Stimulated activated CD4-positive, alpha-beta T cell treated with anti-CD3 and anti-CD28 coated beads, Interleukin-1b, Interleukin-23, amount 100 ng/mL, for 24 hours (primary cell): Measurements from ENCODE around the gene NAPG.
A peak's percentile ranks its signal among the peaks of the same experiment; 100 is the strongest.
"Not testable (repeated sequence)": the region's sequence is repeated elsewhere in the genome, so short reads cannot be mapped to it uniquely, and the experiment has no call there.

Experiments
- DNase-seq, 4 experiments: peaks; one replicate each; pipeline ENCODE4 v3.0.0-alpha.2; 2020; ENCODE audit warnings: low read depth in 4 of 4, low spot score in 1 of 4

NAPG gene

DNA sequence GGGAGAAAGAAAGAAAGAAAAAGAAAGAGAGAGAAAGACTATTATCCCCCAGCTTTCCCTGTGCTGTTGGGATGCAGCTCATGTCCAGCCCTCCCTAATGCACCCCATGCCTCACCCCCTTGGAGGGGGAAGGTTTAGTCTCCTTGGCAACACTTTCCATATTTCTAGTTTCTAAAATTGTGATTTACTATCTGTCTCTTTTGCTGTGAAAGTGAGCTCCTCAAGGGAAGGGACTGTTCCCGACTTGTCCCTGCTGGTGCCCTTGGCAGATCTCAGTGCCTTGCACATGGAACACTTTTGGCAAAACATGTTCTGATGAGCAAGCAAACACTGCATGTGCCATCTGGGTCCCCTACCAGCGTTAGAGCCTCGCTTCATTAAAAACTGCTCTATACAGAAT, 11.7 kb upstream of the NAPG start:
- no peak for DNase-seq

DNA sequence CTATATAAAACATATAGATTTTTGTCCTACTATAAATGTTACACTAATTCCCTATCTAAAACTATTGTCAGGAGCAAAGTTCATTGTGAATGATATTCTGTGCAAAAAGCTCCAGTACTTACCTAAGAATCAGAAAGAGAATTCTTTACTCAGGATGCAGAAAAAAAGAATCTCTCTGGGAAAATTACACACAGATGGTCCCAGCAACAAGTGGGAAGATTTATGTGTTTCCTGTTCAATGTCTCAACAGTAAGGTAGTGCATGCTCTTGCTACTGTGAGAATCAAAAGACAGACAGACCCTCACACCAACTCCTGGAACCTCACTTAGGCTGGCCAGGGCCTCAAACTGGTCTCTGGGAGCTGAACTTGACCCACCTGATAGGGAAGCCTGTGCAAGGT, 11.2 kb upstream of the NAPG start:
- DNase-seq = no peak

DNA sequence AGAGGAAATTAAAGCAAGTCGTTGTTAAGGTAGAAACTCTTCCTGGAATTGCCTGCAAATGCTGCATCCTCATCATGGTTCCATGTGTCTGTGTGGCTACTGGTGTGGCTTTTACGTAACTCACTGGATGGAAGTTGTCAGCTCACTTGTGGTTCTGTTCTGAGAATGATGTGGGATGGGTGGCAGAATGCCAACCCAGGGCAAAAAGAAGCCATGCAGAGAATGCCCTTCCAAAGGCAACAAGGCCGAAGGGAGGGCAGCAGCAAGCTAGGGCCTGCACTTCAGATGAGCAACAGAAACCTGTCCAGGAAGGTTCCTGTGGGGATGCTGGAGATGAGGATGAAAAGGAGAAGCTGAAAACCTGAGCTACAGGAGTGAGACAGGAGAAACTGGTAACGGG, 10.4 kb upstream of the NAPG start:
- no peak for DNase-seq

DNA sequence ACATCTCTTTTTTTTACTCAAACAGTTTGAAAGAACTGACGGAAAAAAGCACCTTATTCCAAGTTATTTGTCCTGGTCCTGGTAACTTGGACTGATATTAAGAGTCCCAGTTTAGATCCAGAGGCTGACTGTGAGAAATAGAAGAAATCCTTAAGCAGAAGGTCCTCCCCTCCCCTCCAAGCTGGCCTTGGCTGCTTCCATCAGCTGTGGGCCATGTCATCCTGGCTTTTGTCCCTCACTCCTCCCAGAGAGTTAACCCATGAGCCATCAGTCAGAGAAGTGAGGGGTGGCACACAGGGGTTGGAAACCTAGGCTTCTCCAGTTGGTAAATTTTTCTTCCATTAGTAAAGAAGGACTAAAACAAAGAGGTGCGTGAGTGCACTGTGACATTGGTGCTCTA, 9.7 kb upstream of the NAPG start:
- DNase-seq = no peak

DNA sequence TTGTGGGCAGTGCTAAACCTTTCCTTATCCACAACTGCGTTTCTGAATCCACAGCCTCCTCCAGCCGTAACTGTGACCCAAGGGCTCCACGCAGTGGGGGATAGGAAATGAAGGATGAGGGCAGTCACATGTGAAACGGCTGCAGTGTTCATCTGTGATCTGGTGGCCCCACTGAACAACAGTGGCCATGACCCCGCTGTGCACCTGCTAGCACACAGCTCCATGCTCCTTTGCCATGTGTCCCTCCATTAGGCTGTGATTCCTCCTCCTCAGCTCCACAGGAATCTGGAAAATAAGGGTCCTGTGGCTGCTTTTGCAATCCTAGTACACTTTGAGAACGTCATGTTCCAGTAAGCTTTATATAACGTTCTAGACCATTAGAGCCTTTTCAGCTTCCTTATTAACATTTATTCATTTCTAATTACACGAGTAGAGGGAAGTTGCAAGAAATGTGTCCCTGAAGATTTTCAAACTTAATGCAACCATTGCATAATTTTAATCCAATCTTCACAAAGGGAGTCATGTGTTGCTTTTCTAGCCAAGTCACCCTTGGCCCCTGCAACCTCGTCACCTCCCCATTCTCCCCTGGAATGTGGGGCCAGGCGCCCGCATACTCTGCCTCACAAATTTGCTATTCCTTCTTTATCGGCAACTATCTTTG, 7.1 kb upstream of the NAPG start:
- DNase-seq = no peak

DNA sequence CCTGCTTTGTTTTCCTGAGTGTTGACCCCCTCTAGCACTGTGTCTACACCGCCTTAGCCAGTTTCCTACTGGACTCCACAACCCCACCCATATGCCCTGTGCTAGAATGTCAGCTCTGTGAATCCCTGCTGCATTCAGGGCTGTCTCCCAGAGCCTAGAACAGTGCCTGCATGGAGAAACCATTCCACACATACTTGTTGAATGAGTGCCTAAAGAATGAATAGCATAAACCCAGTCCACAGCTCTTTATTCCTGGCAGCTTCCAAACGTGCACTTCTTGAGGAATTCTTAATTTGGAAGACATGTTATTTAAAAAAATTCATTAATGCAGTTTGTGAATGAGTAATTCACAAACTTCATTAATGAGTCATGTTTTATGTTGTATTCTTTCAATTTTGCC, 6.5 kb upstream of the NAPG start:
- no peak for DNase-seq

DNA sequence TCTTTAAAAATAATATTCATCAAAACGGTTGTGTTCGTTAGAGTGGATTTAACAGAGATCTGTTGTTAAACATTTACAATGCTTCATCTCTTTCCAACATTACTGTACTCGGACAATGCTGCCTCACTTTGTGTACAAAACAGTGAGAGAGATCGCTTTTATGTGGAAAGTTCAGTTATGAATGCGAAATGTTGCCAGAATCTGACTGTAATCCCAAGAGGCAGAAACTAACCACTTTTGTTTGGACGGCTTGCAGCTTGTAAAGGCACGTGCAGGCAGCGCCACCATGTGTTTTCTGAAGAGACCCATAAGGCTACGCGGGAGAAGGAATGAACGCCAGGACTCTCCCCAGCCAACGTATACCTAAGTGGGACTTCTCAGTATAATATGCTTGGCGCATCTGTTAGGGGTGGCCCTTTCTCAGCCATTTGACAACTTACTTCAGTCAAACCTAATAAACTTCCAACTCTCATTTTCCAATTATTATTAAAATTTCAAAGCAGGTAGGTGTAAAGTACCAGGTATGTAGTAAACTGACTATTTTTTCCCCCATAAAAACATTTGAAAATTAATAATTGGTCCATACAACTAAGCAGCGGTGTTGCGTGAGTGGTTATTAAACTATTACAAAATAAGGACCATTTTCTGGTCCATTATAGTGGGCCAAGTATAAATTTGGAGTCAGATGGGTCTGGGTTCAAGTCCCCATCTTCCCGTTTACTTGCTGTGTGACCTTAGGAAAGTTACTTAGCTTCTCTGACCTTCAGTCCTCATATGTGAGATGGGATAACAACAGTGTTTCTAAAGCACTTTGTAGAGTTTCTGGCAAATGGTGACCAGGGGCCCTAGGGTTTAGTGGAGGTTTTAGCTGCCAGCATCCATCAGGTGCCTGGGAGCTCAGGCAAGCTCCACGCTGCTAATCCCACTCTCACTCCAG, 5.6 kb upstream of the NAPG start:
- DNase-seq = peak in 3 of 4 experiments; percentile 24 to 38 (median 33)

DNA sequence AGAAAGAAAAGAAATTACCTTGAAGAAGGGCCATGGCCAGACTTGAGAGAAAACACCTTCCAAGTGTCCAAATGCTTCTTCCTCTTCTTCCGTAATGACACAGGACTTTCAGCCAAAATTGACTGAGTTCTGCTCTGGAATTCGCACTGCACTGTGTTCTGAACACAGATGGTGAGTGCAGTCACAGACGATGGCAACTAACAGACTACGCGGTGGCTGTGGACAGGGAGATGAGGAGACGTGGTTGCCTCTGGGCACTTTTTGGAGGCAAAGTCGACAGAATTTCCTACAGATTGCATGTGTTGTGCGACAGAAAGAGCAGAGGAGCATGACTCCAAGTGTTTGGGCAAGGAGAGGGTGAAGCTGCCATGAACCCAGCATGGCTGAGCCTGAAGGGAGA, 4.3 kb upstream of the NAPG start:
- no peak for DNase-seq

DNA sequence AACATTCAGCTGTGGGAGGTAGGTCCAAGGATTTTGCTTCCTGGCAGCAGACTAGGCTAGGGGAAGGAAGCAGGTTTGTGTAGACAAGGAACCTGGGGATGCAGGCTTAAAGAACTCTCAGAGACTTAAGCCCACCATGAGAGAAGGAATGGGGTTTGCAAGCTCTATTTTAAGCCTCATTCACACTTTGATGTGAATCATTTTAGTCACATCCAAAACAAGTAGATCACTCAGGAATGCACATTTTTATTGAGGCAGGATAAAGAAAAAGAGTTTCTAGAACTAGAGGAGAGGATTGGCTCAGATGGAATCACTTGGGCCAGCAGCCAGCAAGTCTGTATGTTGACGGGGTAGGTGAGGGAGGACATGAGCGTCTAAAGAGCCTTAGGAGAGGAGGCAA, 3.3 kb upstream of the NAPG start:
- DNase-seq = no peak

DNA sequence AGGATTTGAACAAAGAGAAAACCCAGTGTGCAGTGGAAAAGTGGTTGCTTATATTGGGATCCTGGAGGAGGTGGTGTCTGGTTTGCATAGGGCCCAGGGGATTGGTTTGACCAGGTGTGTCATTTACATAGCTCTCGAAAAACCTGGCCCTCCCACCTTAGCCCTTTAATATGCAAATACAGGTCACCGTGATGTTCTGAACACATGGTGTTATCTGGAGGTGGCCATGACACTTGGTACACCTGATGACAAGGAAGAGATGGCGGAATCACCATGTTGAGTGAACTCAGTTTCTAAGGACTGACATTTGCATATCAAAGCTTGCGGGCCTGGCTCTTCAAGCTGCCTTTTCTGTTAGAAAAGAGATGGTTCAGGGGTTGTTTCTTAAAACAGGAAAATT, 2.3 kb upstream of the NAPG start:
- DNase-seq = no peak

DNA sequence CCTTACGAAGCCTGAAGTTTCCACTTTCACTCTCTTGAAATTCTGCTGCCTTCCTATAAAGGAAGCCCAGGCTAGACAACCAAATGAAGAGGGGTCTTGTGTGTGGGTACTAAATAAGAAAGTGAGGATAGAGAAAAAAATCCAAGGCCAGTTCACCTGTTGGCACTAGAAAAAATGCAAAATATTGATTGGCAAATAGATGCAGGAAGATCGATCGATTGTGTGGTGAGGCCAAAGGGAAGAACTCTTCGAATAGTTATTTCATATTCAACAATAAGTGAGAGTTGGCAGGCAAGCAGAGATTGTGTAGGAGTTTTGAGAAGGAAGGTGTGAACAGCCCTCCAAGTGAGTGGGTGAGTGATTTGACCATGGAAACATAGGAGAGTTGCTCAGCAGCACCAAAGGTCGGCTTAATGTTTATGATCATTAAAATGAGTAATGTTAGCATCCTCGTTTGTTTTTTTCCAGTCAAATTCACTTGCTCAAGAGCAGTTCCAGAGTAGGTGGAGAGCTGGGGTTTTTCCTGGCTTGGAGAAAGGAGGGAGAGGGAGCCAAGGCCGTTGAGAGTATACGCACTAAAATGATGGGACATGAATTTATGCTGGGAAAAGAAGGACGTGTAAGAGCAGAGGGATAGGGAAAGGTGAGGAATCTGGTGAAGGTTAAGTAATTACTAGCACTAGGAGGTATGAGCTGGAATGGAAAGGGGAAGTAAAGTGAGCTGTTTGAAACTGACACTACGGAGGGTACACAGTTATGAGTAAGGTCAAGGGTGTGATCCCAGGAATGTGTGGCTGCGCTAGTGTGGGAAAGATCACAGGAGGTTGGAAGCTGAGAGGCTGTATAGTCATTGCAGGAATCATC, 1.1 kb upstream of the NAPG start:
- DNase-seq = no peak

DNA sequence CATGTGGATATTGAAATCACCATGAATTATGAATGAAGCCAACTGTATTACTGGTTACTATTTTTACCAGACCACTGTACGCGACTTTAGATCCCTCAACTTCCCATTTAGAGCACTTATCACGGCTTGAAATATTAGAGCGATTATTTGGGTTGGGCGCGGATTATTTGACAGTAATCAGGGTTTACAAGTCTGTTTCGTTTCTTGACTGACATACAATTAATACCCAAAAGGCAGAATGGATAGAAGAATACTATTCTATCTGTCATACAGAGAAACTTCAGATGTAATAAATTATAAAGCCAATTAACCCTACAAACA, 496 bp upstream of the NAPG start:
- no peak for DNase-seq

DNA sequence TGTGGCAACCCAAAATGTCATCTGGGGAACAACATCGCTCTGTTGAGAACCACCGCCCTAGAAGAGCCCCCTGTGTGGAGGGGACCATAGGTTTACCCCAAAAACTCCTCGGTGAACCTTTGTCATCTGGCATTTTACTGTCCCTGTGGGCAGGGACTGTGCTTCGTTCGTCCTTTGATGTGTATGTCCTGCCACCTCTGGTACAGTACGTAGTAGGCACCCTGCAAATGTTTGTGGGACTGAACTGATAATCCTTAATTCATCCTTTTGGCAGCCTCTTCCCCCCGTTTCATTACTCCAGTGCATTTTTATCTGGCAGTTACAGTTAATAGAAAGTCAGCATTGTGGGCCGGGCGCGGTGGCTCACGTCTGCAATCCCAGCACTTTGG, 728 bp downstream of the NAPG start:
- no peak for DNase-seq

DNA sequence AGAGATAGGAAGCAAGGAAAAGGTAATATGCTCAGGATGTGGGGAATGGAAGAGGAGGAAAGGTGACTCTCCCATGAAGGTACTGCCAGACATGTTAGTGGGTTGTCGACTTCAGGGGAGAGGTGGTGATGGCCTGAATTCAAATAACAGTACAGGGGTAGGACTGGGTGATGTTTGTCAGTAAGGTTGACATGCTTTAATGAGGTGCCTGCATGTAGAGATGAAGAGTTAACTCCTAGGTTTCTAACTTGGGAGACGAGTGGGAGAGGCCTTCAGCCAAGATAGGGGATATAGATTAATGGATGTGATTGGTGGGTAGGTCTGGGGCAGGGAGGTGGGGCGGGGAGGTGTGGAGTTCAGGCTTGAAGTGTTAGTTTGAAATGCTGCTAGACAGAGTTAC, 2.6 kb downstream of the NAPG start:
- DNase-seq = no peak

DNA sequence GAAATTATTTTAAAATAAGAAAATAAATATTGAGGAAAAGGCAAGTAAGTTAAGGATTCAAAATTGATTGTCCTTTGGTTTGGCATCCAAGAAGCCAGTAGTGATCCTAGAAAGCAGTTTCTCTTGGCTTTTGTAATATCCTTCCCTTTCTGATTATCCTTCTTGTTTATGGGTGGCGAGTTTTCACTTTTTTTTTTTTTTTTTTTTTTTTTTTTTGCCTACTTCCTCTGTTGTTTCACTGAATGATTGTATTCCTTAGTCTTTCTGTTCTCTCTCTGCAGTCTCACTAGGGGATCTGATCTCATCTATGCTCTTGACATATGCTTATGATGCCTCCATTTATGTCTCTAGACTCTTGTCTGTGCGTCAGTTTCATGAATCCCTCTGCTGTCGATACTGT, 4.2 kb downstream of the NAPG start:
- no peak for DNase-seq

DNA sequence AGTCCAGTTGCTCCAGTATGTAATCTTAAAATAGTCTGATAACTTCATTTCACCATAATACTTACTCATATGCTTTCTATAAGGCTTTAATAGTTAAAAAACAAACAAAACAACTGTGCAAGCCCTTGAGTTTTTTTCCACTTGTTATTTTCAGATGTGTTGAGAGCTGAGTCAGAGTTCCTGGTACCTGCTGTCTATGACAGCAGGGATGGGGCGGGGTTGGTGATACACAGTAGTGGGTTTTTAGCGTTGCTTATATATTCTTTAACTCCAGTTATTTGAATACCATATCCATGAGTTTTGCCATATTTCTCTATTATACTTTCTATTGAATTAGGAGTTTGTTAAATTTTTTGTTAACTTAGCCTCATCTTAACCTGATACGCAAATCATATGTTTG, 5.0 kb downstream of the NAPG start:
- DNase-seq = peak in 2 of 4 experiments; percentile 12 to 27

DNA sequence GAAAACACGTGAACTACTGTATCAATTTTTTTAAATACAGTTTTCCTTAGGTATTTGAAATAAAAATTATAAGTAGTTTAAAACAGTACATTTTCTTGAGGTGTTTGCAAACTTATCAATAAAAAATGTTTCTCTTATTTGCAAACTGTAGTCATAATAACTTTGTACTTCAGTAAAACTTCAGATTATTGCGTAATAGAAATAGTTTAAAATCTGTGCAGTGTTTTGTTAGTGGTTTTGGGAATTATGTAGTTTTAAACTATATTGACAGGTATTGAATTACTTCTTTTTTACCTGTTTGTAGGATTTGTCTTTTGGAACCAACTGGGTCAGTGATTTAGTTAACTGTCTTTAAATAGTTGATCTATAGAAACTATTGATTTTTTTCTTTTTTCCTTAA, 7.3 kb downstream of the NAPG start:
- DNase-seq = no peak

DNA sequence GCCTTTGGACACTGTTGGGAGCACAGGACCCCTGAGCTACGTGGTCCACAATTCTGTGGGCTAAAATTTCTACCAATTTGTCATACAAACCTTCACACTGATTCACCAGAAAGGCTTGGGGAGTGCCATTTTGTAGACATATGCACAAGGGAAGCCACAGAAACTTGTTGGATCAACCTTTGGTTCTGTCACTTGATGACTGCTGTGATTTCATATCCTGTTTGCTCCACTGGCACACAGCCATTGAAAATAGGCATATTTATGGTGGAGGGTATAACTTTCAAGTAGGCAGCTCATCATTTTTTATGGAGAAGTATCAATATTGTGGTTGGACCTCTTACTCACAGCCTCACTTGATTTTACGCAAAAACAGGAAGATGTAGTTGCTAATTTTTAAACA, 10.5 kb downstream of the NAPG start:
- DNase-seq = no peak

DNA sequence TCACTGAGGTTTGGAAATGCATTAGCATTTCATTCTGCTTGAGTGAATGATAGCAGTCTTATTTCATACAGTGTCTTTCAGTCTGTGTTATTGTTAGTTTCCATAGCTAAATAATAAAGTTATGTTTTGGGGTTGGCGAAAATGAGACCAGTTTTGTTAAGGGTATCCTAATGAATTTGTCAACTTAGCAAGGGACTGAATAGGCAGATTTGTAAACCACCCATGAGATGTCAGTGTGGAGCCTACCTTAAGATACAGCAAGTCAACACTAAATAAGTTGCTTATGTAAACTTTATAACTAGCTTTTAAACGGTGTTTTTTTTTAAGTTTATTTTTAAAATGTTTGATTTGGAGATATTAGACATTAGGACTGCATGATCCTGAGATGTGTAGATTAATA, 11.9 kb downstream of the NAPG start:
- no peak for DNase-seq

DNA sequence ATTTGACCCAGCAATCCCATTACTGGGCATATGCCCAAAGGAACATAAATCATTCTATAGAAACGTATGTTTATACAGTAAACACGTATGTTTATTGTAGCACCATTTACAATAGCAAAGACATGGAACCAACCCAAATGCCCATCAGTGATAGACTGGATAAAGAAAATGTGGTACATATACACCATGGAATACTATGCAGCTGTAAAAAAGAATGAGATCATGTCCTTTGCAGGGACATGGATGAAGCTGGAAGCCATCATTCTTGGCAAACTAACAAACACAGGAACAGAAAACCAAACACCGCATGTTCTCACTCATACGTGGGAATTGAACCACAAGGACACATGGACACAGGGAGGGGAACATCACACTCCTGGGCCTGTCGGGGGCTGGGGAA, 13.3 kb downstream of the NAPG start:
- DNase-seq = not testable (repeated sequence)

DNA sequence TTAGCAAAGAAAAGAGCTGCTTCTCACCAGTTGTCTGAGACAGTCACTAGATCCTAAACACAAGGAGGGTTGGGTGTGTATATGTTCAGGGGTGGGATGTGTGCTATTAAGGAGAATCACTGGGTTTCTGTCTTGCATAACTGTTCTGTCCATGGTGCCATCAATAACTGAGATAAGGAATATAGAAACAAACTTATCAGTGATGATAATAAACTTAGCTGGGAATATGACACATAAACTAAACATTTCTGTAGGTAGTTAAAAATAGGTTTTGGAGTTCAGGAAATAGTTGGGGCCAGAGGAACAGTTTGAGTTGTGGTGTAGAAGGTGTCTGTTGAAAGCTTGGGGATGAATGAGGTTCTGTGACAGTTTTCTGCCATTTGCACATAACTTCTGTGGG, 17.4 kb downstream of the NAPG start:
- DNase-seq = no peak
